GM12864 (cell line): ENCODE results near the gene EIPR1.
"Not testable (repeated sequence)": the region's sequence is repeated elsewhere in the genome, so short reads cannot be mapped to it uniquely, and the experiment has no call there.

Source experiments
- DNase-seq: peaks from one replicate; pipeline ENCODE4 v3.0.0-alpha.2; 2011; ENCODE audit warnings: low read depth
- H3K4me3 ChIP-seq: 2 replicates; pipeline ENCODE4 v1.5.1; 2011; ENCODE audit warnings: mild to moderate bottlenecking, low read depth, low read length, control low read depth
- TF ChIP-seq, protein P1 (sequence below): IDR thresholded peaks from 2 replicates; pipeline ENCODE4 v1.5.1; 2011; ENCODE audit warnings: low read depth, mild to moderate bottlenecking, moderate library complexity, low read length, control low read depth, inconsistent platforms; ENCODE audit errors: missing control alignments

The EIPR1 gene

GRCh38 chr2:3289526-3289925, 88.1 kb downstream of the EIPR1 start:
- DNase-seq = no peak
- TF ChIP-seq, protein P1, sequence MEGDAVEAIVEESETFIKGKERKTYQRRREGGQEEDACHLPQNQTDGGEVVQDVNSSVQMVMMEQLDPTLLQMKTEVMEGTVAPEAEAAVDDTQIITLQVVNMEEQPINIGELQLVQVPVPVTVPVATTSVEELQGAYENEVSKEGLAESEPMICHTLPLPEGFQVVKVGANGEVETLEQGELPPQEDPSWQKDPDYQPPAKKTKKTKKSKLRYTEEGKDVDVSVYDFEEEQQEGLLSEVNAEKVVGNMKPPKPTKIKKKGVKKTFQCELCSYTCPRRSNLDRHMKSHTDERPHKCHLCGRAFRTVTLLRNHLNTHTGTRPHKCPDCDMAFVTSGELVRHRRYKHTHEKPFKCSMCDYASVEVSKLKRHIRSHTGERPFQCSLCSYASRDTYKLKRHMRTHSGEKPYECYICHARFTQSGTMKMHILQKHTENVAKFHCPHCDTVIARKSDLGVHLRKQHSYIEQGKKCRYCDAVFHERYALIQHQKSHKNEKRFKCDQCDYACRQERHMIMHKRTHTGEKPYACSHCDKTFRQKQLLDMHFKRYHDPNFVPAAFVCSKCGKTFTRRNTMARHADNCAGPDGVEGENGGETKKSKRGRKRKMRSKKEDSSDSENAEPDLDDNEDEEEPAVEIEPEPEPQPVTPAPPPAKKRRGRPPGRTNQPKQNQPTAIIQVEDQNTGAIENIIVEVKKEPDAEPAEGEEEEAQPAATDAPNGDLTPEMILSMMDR = no peak
- no peak overlapping the region for H3K4me3 ChIP-seq

GRCh38 chr2:3289171-3289515, 88.5 kb downstream of the EIPR1 start:
- TF ChIP-seq, protein P1 = no peak
- DNase-seq = no peak
- no peak overlapping the region for H3K4me3 ChIP-seq

GRCh38 chr2:3288470-3289170, 89.0 kb downstream of the EIPR1 start:
- no peak for DNase-seq
- no peak overlapping the region for H3K4me3 ChIP-seq
- TF ChIP-seq, protein P1 = no peak

- no peak overlapping the region for H3K4me3 ChIP-seq
- no peak for DNase-seq
- TF ChIP-seq, protein P1 = no peak
These were observed 89.7 kb downstream of the EIPR1 start for GRCh38 chr2:3287896-3288295.

DNA sequence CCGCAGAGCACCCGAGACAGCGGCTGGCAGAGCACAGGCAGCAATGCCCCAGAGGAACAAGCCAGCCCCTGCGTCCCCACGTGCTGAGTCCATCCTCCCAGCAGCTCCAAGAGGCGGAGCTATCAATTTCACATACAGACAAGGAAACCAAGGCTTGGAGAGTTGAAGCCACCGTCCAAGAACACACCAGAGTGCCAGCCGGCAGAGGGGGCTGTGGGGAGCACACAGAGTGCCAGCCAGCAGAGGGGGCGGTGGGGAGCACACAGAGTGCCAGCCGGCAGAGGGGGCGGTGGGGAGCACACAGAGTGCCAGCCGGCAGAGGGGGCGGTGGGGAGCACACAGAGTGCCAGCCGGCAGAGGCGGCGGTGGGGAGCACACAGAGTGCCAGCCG, 91.0 kb downstream of the EIPR1 start:
- not testable (repeated sequence) for DNase-seq, H3K4me3 ChIP-seq

- no peak for DNase-seq
- TF ChIP-seq, protein P1 = no peak
- H3K4me3 ChIP-seq = no peak overlapping the region
These were observed 91.5 kb downstream of the EIPR1 start for GRCh38 chr2:3285901-3286645.

- no peak for DNase-seq
- TF ChIP-seq, protein P1 = no peak
- H3K4me3 ChIP-seq = no peak overlapping the region
These were observed 92.7 kb downstream of the EIPR1 start for GRCh38 chr2:3284657-3285630.

GRCh38 chr2:3283876-3284656, 93.6 kb downstream of the EIPR1 start:
- H3K4me3 ChIP-seq, DNase-seq: not testable (repeated sequence)
